ENCODE results near the gene ENPP6. TPM values are rescaled to one million over a fixed set of nuclear protein-coding genes. Genes with fewer than 3 reads are reported as not detected.

The ENPP6 gene
- polyA plus RNA-seq, 2 of the 4 experiments (the other 2 are of a cell fraction) = not detected

DNA sequence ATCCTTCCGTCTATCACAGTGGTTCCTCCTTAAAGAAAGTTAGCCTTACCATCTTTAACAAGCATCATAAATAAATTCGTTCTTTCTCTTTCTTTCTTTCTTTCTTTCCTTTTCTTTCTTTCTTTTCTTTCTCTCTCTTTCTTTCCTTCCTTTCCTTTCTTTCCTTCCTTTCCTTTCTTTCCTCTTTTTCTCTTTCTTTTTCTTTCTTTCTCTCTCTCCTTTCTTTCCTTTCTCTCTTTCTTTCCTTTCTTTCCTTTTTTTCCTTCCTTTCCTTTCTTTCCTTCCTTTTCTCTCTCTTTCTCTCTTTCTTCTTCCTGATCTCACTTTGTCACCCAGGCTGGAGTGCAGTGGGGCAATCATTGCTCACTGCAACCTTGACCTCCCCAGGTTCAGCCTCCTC lies 60.4 kb downstream of the ENPP6 start:
- ChIA-PET CTCF (interaction anchor here (2.7 kb wide), 1 partner anchor 11 kb away, joined by 15 read pairs; no protein-coding TSS in a partner anchor), POLR2A (no interaction called here)
- Histone ChIP-seq H3K27ac (no peak overlapping the region), H3K4me3 (no peak overlapping the region), H3K9me3 (no peaks in the 10 kb centered on the region), H3K4me1 (no peaks in the 10 kb centered on the region), H3K4me2 (no peak overlapping the region)
- ATAC-seq = no peak
- 45% methylated on average over 2 of the region's 2 CpGs for WGBS (ENCODE audit: missing lambda C conversion rate)
- no peak for FAIRE-seq
- no peak for DNase-seq (ENCODE audit: low read depth in 1 of 2, low spot score in 1 of 2)
- TF ChIP-seq, protein P1, sequence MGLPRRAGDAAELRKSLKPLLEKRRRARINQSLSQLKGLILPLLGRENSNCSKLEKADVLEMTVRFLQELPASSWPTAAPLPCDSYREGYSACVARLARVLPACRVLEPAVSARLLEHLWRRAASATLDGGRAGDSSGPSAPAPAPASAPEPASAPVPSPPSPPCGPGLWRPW (IDR thresholded peaks at IDR 0.05) = no peak
- TF ChIP-seq, protein P2, sequence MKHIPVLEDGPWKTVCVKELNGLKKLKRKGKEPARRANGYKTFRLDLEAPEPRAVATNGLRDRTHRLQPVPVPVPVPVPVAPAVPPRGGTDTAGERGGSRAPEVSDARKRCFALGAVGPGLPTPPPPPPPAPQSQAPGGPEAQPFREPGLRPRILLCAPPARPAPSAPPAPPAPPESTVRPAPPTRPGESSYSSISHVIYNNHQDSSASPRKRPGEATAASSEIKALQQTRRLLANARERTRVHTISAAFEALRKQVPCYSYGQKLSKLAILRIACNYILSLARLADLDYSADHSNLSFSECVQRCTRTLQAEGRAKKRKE (CRISPR knock-in tag; IDR thresholded peaks at IDR 0.05; ENCODE audit: low read depth) = no peak
- TF ChIP-seq HOXA7 (CRISPR knock-in tag; IDR thresholded peaks at IDR 0.05) (no peak), RNF2 (IDR thresholded peaks at IDR 0.05; ENCODE audit: borderline replicate concordance, low read depth) (no peak), NFE2L2 (conservative IDR thresholded peaks at IDR 0.05; ENCODE audit: low read length) (no peak), FOSL2 (IDR thresholded peaks at IDR 0.05) (no peak), FOSL2 (CRISPR knock-in tag; IDR thresholded peaks at IDR 0.05) (no peak), POLR2A (IDR thresholded peaks at IDR 0.05; ENCODE audit: low read length) (no peak), ZNF302 (CRISPR knock-in tag; IDR thresholded peaks at IDR 0.05) (no peak), EHMT2 (IDR thresholded peaks at IDR 0.05; ENCODE audit: low read depth) (no peak), CHD4 (IDR thresholded peaks at IDR 0.05; ENCODE audit: borderline replicate concordance) (no peak), RCOR1 (IDR thresholded peaks at IDR 0.05; ENCODE audit: low read depth, low read length) (no peak), RFX5 (IDR thresholded peaks at IDR 0.05) (no peak), POLR2AphosphoS2 (conservative IDR thresholded peaks at IDR 0.05; ENCODE audit: low read length) (no peak), HDAC2 (IDR thresholded peaks at IDR 0.05) (no peak)
- TF ChIP-seq, protein P3, sequence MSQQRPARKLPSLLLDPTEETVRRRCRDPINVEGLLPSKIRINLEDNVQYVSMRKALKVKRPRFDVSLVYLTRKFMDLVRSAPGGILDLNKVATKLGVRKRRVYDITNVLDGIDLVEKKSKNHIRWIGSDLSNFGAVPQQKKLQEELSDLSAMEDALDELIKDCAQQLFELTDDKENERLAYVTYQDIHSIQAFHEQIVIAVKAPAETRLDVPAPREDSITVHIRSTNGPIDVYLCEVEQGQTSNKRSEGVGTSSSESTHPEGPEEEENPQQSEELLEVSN (IDR thresholded peaks at IDR 0.05; ENCODE audit: borderline replicate concordance, low read depth) = no peak
- TF ChIP-seq, protein P4, sequence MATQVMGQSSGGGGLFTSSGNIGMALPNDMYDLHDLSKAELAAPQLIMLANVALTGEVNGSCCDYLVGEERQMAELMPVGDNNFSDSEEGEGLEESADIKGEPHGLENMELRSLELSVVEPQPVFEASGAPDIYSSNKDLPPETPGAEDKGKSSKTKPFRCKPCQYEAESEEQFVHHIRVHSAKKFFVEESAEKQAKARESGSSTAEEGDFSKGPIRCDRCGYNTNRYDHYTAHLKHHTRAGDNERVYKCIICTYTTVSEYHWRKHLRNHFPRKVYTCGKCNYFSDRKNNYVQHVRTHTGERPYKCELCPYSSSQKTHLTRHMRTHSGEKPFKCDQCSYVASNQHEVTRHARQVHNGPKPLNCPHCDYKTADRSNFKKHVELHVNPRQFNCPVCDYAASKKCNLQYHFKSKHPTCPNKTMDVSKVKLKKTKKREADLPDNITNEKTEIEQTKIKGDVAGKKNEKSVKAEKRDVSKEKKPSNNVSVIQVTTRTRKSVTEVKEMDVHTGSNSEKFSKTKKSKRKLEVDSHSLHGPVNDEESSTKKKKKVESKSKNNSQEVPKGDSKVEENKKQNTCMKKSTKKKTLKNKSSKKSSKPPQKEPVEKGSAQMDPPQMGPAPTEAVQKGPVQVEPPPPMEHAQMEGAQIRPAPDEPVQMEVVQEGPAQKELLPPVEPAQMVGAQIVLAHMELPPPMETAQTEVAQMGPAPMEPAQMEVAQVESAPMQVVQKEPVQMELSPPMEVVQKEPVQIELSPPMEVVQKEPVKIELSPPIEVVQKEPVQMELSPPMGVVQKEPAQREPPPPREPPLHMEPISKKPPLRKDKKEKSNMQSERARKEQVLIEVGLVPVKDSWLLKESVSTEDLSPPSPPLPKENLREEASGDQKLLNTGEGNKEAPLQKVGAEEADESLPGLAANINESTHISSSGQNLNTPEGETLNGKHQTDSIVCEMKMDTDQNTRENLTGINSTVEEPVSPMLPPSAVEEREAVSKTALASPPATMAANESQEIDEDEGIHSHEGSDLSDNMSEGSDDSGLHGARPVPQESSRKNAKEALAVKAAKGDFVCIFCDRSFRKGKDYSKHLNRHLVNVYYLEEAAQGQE (IDR thresholded peaks at IDR 0.05) = no peak
- TF ChIP-seq, protein P5, sequence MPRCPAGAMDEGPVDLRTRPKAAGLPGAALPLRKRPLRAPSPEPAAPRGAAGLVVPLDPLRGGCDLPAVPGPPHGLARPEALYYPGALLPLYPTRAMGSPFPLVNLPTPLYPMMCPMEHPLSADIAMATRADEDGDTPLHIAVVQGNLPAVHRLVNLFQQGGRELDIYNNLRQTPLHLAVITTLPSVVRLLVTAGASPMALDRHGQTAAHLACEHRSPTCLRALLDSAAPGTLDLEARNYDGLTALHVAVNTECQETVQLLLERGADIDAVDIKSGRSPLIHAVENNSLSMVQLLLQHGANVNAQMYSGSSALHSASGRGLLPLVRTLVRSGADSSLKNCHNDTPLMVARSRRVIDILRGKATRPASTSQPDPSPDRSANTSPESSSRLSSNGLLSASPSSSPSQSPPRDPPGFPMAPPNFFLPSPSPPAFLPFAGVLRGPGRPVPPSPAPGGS (IDR thresholded peaks at IDR 0.05) = no peak

DNA sequence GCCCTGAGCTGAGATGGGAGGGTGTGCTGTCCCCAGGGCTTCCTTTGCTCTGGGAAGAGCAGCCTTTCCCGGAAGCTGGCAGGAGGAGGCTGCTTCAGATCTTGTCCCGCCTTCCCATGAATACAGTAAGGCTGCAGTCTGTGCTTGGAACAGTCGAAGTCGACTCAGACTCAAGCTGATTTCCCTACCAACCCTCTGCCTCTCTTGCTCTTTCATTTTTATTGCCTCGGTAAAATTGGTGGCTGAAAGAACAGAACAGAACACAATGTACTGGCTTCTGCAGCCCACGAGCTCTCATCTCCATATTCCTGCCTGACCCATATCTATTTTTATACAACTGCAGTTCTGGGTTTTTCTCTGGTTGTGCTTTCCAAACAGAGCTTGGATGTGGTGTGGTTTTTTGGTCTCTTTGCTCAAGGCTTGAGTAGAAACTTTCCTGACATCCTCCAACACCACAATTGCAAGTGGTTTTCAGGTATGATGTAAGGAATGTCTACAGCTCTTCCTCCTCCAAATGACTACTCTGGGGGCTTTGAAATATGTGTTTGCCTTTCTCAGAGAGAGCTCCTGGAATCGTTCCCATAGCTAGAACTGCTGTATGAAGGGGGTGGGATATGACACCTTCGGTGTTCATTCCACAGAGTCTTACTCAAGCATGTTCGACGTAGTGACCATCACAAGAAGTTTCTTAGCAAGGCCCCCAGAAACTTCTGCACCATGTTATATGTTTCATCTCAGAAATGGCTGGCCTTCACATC lies 61.3 kb downstream of the ENPP6 start:
- ChIA-PET POLR2A (no interaction called here), CTCF (interaction anchor here (0.5 to 1.5 kb wide), 5 partner anchors 8 to 1249 kb away, joined by 3 to 4 read pairs (median 3); no protein-coding TSS in a partner anchor)
- Histone ChIP-seq H3K4me1 (no peaks in the 10 kb centered on the region), H3K4me2 (no peak overlapping the region), H3K4me3 (no peak overlapping the region), H3K9me3 (no peaks in the 10 kb centered on the region), H3K27ac (no peak overlapping the region)
- DNase-seq (ENCODE audit: low read depth in 1 of 2, low spot score in 1 of 2) = no peak
- no peak for ATAC-seq
- FAIRE-seq = no peak
- WGBS (ENCODE audit: missing lambda C conversion rate) = 40% methylated on average over 9 of the region's 10 CpGs
- TF ChIP-seq HOXB5 (CRISPR knock-in tag; IDR thresholded peaks at IDR 0.05) (no peak), CEBPB (IDR thresholded peaks at IDR 0.05) (no peak), RFX5 (IDR thresholded peaks at IDR 0.05) (no peak), RNF2 (IDR thresholded peaks at IDR 0.05; ENCODE audit: borderline replicate concordance, low read depth) (no peak)
